GM18519 (cell line): ENCODE measurements around the gene TSHZ3.

Experiments
- ATAC-seq: cut with Tn5 transposase; IDR thresholded peaks from one replicate; pipeline ENCODE4 v1.9.1; 2021; ENCODE audit warnings: mild to moderate bottlenecking, moderate library complexity; ENCODE audit not compliant: unreplicated experiment, low FRiP score

TSHZ3 gene

GRCh38 chr19:31349160-31349881, at the start of gene TSHZ3:
Gene TSHZ3, minus strand, starts transcription at chr19:31349436. Its CDS starts 217 bp downstream, at chr19:31349219.
- ATAC-seq = no peak

- ATAC-seq = no peak
Observed at GRCh38 chr19:31397308-31397707, 48.1 kb upstream of the TSHZ3 start.

GRCh38 chr19:31392464-31392863, 43.2 kb upstream of the TSHZ3 start:
- no peak for ATAC-seq

GRCh38 chr19:31391518-31391917, 42.3 kb upstream of the TSHZ3 start:
- ATAC-seq = no peak

GRCh38 chr19:31390711-31391110, 41.5 kb upstream of the TSHZ3 start:
- ATAC-seq = no peak

GRCh38 chr19:31389874-31390273, 40.6 kb upstream of the TSHZ3 start:
- ATAC-seq = no peak

- ATAC-seq = no peak
Observed at GRCh38 chr19:31387717-31388301, 38.6 kb upstream of the TSHZ3 start.

GRCh38 chr19:31386806-31387205, 37.6 kb upstream of the TSHZ3 start:
- ATAC-seq = no peak

GRCh38 chr19:31385744-31386143, 36.5 kb upstream of the TSHZ3 start:
- ATAC-seq = no peak

- no peak for ATAC-seq
Observed at GRCh38 chr19:31383553-31383952, 34.3 kb upstream of the TSHZ3 start.

- ATAC-seq = no peak
Observed at GRCh38 chr19:31380854-31381253, 31.6 kb upstream of the TSHZ3 start.

GRCh38 chr19:31378404-31378803, 29.2 kb upstream of the TSHZ3 start:
- ATAC-seq = no peak

- ATAC-seq = no peak
Observed at GRCh38 chr19:31377736-31378135, 28.5 kb upstream of the TSHZ3 start.

GRCh38 chr19:31372246-31372781, 23.1 kb upstream of the TSHZ3 start:
- no peak for ATAC-seq

- ATAC-seq = no peak
Observed at GRCh38 chr19:31370216-31370615, 21.0 kb upstream of the TSHZ3 start.

- no peak for ATAC-seq
Observed at GRCh38 chr19:31364963-31365362, 15.7 kb upstream of the TSHZ3 start.

GRCh38 chr19:31361728-31362127, 12.5 kb upstream of the TSHZ3 start:
- ATAC-seq = no peak

GRCh38 chr19:31357315-31357673, 8.1 kb upstream of the TSHZ3 start:
- no peak for ATAC-seq

GRCh38 chr19:31356587-31357314, 7.5 kb upstream of the TSHZ3 start:
- ATAC-seq = no peak

- no peak for ATAC-seq
Observed at GRCh38 chr19:31355665-31356289, 6.5 kb upstream of the TSHZ3 start.
